NCI-H524 treated with DMSO at 0.1 percent for 48 hours (cell line): Measurements from ENCODE around the gene EOGT.

Experiments
- DNase-seq: peaks from one replicate; lab custom pipeline; 2025; lab: John Stamatoyannopoulos, UW

Gene EOGT

GRCh38 chr3:69013253-69014021 lies at the start of gene EOGT:
Gene EOGT, minus strand, starts transcription at chr3:69013684. Its CDS starts 3,838 bp downstream, at chr3:69009846.
- DNase-seq, result peak; percentile 6

- DNase-seq, result no peak
Measured at GRCh38 chr3:69059688-69060087, 46.2 kb upstream of the EOGT start.

GRCh38 chr3:69058947-69059224 lies 45.4 kb upstream of the EOGT start:
- no peak for DNase-seq

- DNase-seq, result no peak
Measured at GRCh38 chr3:69058180-69058946, 44.9 kb upstream of the EOGT start.

- DNase-seq, result no peak
Measured at GRCh38 chr3:69052472-69052898, 39.0 kb upstream of the EOGT start.

GRCh38 chr3:69051756-69052471 lies 38.4 kb upstream of the EOGT start, which contains the start of gene TMF1:
Gene TMF1, minus strand, starts transcription at chr3:69052333. Its CDS starts 247 bp downstream, at chr3:69052086.
- DNase-seq, result no peak

- no peak for DNase-seq
Measured at GRCh38 chr3:69048990-69049389, 35.5 kb upstream of the EOGT start.

- DNase-seq, result no peak
Measured at GRCh38 chr3:69044608-69045007, 31.1 kb upstream of the EOGT start.

- DNase-seq, result no peak
Measured at GRCh38 chr3:69033470-69033869, 20.0 kb upstream of the EOGT start.

- DNase-seq, result no peak
Measured at GRCh38 chr3:69032737-69033136, 19.3 kb upstream of the EOGT start.

GRCh38 chr3:69032142-69032541 lies 18.7 kb upstream of the EOGT start:
- no peak for DNase-seq

GRCh38 chr3:69031635-69032034 lies 18.2 kb upstream of the EOGT start:
- DNase-seq, result no peak

GRCh38 chr3:69020857-69021256 lies 7.4 kb upstream of the EOGT start:
- no peak for DNase-seq

- no peak for DNase-seq
Measured at GRCh38 chr3:69020424-69020823, 6.9 kb upstream of the EOGT start.

GRCh38 chr3:69016901-69017300 lies 3.4 kb upstream of the EOGT start:
- DNase-seq, result no peak

- DNase-seq, result no peak
Measured at GRCh38 chr3:69016102-69016501, 2.6 kb upstream of the EOGT start.

- no peak for DNase-seq
Measured at GRCh38 chr3:69014022-69014580, 617 bp upstream of the EOGT start.

GRCh38 chr3:69012800-69013252 lies 658 bp downstream of the EOGT start:
- DNase-seq, result no peak

GRCh38 chr3:69012100-69012799 lies 1.2 kb downstream of the EOGT start:
- DNase-seq, result no peak

- DNase-seq, result no peak
Measured at GRCh38 chr3:69011096-69011730, 2.3 kb downstream of the EOGT start.
